ENCODE measurements around the gene MPRIP.

MPRIP gene

GRCh38 chr17:17052462-17053221, 10.4 kb downstream of the MPRIP start:
- DNase-seq: no peak

DNA sequence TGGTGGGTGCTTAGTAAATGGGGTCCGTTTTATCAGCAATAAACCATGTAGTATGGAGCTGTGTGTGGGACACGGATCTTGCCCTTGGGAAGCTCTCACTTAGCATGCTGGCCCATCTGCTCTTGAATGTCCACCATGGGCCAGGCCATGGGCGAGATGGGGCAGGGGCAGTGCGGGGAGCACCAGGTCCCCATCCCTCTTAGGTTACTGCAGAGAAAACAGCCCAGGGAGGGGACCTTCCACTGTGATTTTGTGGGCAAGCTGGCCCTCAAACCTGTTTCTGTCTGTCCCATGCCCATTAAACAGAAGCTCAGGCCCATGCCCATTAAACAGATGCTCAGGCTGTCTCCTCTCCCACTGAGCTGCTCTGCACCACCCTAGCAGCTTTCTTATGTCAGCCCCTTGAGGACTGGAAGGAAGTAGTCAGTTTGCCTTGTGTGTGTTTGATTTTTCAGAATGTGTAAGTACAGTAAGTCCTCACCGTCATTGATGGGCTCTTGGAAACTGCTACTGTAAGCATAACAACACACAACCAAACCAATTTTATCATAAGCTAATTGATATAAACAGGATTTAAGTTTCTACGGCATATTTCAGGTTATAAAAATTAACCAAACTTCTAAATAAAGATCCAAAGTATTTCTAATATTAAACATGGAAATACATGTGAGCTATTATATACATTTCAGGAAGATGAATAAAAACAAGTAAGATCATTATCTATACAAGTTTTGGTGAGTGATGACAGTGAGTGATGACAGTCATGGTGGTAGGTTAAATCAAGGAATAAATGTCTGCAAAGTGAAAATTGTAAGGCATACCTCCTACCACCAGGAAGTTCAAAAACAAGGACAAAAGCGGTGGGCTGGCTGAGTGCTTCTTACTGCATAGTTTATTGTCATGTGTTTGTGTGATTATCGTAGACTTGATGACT, 11.5 kb downstream of the MPRIP start:
- no peak for DNase-seq

DNA sequence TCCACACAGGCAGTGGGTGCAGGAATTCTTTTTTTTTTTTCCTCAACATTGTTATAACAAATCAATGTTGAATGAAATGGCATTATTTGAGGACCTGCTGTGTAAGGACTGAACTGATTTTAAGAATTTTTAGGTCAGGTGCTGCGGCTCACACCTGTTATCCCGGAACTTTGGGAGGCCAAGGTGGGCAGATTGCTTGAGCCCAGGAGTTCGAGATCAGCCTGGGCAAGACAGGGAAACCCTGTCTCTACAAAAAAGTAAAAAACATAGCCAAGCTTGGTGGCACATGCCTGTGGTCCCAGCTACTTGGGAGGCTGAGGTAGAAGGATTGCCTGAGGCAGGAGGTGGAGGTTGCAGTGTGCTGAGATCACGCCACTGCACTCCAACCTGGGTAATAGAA, 12.4 kb downstream of the MPRIP start:
- DNase-seq: no peak

- DNase-seq: no peak
Measured at GRCh38 chr17:17055286-17056155, 13.3 kb downstream of the MPRIP start.

DNA sequence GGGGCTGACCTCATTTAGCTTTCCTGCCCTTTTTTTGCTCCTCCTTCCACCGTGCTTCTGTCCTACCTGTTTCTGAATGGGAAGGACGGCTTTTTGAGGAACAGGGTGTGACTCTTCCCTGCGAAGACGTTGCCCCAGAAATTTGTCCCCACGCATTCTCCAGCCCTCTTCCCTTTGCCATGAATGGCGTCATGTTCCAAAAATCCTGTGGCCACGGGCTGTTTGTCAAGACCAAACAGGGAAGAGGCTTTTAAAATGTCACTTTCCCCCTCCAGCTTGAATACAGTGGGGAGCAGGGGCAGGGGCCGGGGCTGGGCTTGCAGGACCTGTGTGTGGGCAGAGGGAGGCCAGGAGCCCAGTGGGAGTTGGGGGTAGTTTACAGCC, 13.9 kb downstream of the MPRIP start:
- DNase-seq: no peak

DNA sequence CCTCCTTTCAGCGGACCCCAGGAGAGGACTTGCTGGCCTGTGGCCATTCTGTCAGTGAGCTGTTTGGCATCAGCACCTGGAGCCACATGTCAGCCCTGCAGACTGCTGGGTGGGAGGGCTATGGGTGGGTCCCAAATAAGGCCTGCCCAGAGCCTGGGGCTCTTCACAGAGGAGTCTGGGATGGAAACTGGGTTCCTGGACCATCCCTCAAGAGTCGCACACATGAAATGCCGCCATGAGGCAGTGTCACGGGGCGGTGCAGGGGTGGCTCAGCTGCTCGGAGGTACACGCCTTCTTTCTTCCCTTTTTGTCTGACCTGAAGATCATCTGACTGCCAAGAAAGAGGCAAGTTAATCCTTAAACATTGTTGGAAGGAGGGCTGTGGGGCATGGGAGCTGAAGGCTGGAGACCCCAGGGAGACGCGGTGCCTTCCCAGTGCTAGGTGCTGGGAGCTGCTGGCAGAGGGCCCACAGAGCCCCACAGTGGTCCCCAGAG, 14.8 kb downstream of the MPRIP start:
- DNase-seq: no peak

GRCh38 chr17:17058304-17058703, 16.0 kb downstream of the MPRIP start:
- no peak for DNase-seq

GRCh38 chr17:17059301-17059890, 17.1 kb downstream of the MPRIP start:
- no peak for DNase-seq

DNA sequence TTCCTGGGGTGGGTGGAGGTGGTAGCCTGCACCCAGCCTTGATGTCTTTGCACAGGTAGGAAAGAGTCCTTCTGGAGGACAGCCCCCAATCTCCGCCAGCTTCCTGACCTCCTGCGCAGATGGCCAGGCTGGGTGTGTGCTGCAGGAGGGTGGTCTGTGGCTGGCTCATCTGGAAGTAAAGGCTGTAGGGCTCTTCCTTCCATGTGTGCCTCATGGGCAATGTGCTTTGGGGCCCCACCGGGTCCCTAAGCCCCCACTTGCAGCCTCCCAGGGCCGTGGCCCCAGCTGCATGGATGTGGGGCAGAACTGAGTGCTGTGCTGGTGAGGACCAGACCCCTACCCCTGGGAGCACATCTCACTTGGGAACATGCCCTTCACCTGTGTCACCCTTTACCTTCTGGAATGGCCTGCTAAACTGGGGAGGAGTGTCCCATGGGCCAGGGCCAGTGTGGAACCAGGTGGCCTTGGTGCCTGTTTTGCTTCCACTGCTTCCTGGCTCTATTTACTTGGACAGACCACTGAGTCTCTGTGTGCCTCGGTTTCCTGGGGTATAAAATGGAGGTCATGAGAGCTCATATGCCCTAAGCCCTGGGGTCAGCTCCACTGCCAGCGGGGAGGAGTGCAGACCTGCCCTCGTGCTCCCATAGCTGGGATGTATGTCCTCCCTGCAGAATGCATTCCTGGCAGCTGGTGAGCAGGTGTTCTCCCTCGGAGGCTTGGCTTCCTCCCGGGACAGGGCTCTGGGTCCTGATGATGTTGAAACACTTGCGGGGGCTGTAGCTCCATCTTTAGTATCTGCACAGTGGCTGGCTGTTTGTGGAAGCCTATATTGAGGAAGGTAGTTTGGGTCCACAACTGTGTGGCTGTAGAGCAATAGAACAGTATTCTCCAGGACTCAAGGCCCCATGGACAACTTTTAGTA, 18.0 kb downstream of the MPRIP start:
- DNase-seq: no peak

DNA sequence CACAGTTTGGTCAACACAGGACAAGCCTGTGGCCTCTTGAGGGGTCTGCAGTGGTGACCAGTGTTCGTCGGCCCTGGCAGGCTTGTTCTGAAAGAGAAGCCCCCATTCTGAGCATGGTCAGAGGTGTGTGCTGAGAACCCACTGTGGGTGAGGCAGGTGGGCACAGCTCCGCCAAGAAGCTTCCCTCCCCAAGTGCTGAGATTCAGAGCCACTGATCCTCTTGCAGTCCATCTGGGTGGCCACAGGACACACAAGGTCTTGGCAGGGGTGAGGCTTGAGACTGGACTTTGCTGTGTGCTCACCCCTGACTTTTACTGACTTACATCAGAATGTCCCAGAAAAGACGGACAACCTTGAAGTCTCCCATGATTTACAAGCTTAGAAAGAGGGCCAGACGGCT, 18.7 kb downstream of the MPRIP start:
- DNase-seq: no peak

DNA sequence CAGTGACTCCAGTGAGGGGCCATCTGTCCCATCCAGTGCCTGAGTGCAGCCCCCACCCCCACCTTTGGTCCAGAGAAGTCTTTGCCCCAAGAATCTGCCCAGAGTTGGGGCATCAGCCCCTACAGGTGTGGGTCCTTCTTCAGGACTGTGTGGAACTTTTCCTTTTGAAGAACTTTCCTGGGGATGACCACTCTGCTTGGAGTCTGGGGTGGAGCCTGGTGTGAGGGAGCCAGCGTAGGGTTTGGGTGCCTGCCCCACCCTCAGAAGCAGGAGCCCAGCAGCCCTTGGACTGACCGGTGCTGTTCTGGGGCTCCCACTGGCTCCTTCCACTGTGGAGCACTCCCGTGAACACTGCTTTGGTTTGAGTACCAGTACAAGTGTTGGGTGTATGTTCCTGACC, 19.3 kb downstream of the MPRIP start:
- DNase-seq: no peak

GRCh38 chr17:17062356-17062755, 20.1 kb downstream of the MPRIP start:
- no peak for DNase-seq

GRCh38 chr17:17062866-17063265, 20.6 kb downstream of the MPRIP start:
- DNase-seq: no peak

GRCh38 chr17:17063546-17064122, 21.4 kb downstream of the MPRIP start:
- no peak for DNase-seq

DNA sequence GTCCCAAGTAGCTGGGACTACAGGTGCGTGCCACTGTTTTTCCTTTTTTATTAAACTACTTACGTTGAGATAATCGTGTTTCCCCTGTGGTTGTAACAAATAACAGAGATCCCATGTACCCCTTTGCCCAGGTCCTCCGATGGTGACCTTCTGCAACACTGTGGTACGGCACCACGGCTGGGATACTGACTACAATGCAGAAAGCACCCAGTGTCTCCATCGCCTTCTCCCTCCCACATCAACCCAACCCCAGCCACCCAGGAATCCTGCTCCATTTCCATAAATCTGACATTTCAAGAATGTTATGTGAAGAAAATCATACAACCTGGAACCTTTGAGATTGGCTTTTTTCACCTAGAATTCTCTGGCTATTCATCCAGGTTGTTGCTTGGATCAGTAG, 22.1 kb downstream of the MPRIP start:
- DNase-seq: no peak

- no peak for DNase-seq
Measured at GRCh38 chr17:17066021-17066420, 23.8 kb downstream of the MPRIP start.

GRCh38 chr17:17067257-17067656, 25.0 kb downstream of the MPRIP start:
- no peak for DNase-seq

DNA sequence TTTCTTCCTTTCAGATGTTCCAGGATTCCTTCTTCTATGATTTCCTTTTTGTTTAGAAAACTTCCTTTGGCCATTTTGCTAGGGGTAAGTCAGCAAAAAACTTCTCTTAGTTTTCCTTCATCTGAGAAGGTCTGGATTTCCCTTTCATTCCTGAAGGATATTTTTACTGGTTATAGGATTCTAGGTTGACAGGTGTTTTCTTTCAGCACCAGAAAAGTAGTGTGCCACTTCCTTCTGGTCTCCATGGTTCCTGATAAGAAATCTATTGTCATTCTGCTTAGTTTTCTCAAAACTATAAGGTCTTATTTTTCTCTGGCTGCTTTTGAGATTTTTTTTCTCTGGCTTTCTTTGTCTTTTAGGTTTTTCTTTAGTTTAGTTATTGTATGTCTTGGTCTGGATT, 27.6 kb downstream of the MPRIP start:
- DNase-seq: no peak

DNA sequence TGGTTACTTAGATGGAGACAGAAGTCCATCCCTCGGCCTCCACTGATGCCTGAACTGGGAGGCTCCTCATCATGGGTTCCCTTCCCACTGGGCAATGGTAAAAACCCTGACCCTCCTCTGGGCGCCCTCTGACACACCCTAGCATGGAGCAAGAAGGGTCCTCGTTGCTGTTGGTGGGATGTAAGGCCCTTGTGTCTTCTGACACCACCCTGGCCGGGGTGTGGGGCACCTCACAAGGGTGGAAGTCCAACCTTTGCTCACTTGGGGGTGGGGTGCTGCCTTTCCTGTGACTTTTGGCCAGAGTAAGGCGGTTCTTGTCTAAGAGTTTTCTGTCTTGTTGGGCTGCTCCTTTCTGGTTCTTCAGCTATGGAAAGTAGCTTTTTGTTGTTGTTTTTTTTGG, 28.7 kb downstream of the MPRIP start:
- no peak for DNase-seq

DNA sequence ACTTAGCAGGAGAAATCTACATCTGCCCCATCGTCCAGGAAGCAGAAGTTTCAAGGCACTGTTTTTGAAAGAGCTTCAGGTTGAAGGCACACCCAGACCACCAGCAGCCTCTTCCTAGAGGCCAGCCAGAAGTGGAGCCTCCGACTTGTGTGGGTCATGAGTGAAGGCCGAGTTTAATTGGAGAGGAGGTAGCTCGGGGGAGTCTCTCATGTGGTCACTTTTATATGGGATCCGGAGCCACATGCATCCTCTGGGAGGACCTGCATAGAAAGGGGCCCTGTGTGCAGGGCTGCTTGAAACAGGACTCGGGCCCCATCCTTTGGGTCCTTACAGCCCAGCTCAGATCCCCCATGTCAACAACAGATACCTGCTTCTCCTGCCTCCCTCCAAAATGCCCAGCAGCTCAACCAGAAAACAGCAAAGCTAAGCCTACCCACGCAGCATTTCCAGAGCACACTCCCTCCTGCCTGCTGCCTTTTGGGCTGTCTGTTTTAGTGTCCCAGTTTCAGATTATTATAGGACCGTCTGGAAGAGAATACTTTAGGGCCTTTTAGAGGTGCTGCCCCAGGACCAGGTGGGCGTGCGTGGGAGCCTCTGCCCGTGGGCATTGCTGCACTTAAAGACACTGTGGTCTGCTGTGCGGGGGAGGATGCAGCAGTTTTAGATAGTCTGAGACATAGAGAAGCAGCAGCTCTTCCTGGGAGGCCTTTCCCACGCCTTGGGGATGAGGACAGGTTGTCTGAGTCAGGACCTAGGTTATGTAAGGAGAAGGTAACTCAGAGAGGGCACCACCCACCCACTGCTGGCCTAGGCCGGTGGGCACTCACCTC, 29.5 kb downstream of the MPRIP start:
- DNase-seq: no peak

Data from activated gamma-delta T cell (primary cell).